HL-60 (cell line): ENCODE measurements around the gene KDM8.

Experiments
- DNase-seq, 2 experiments: peaks; one replicate each; pipeline ENCODE4 v3.0.0-alpha.2; 2010 to 2020; ENCODE audit warnings: low read depth in 1 of 2, low spot score in 1 of 2
- H3K27ac ChIP-seq: fragments of 250-450 bp; sonication (Bioruptor Pico); replicated peaks from 2 replicates; pipeline ENCODE4 v1.5.1; 2020; ENCODE audit warnings: mild to moderate bottlenecking, moderate library complexity
- H3K27me3 ChIP-seq: fragments of 250-450 bp; sonication (Bioruptor Pico); 2 replicates; pipeline ENCODE4 v1.5.1; 2021; ENCODE audit warnings: mild to moderate bottlenecking, moderate library complexity; ENCODE audit not compliant: insufficient read depth, poor library complexity, severe bottlenecking
- H3K4me3 ChIP-seq: replicated peaks from 2 replicates; pipeline ENCODE4 v1.5.1; 2011; ENCODE audit warnings: mild to moderate bottlenecking, control low read depth, low read length; ENCODE audit not compliant: insufficient read depth
- CTCF ChIP-seq: IDR thresholded peaks from one replicate; pipeline ENCODE4 v1.5.1; 2011; ENCODE audit warnings: low read length, control low read depth, inconsistent platforms; ENCODE audit not compliant: insufficient read depth
- GABPA ChIP-seq: IDR thresholded peaks from 2 replicates; pipeline ENCODE4 v1.6.1; 2012; ENCODE audit warnings: low read depth
- POLR2AphosphoS5 ChIP-seq: IDR thresholded peaks from 2 replicates; pipeline ENCODE4 v1.6.1; 2012; ENCODE audit warnings: low read depth
- SPI1 ChIP-seq: IDR thresholded peaks from 2 replicates; pipeline ENCODE4 v1.6.1; 2012; ENCODE audit warnings: low read depth, mild to moderate bottlenecking, borderline replicate concordance
- TF ChIP-seq, protein P1 (sequence below): IDR thresholded peaks from 2 replicates; pipeline ENCODE4 v1.6.1; 2012; ENCODE audit warnings: low read depth; ENCODE audit not compliant: insufficient replicate concordance

KDM8 gene

DNA sequence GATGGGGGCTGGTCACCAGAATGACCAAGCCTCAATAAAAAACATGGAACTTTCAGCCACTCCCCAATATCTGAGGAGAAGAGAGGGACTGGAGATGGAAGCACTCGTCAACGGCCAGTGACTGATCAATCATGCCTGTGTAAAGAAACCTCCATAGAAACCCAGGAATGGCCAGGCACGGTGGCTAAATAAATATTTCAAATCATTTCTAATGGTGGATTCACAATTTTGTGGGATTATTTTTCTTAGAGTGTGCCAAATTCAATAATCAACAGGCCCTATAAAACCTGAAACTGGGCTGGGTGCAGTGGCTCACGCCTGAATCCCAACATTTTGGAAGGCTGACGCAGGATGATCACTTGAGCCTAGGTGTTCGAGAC lies 48.9 kb downstream of the KDM8 start:
- DNase-seq = no peak
- Histone ChIP-seq H3K4me3 (no peak overlapping the region), H3K27ac (no peak overlapping the region), H3K27me3 (no peaks in the 10 kb centered on the region)
- TF ChIP-seq GABPA (no peak), SPI1 (no peak), POLR2AphosphoS5 (no peak), CTCF (no peak)
- TF ChIP-seq, protein P1, sequence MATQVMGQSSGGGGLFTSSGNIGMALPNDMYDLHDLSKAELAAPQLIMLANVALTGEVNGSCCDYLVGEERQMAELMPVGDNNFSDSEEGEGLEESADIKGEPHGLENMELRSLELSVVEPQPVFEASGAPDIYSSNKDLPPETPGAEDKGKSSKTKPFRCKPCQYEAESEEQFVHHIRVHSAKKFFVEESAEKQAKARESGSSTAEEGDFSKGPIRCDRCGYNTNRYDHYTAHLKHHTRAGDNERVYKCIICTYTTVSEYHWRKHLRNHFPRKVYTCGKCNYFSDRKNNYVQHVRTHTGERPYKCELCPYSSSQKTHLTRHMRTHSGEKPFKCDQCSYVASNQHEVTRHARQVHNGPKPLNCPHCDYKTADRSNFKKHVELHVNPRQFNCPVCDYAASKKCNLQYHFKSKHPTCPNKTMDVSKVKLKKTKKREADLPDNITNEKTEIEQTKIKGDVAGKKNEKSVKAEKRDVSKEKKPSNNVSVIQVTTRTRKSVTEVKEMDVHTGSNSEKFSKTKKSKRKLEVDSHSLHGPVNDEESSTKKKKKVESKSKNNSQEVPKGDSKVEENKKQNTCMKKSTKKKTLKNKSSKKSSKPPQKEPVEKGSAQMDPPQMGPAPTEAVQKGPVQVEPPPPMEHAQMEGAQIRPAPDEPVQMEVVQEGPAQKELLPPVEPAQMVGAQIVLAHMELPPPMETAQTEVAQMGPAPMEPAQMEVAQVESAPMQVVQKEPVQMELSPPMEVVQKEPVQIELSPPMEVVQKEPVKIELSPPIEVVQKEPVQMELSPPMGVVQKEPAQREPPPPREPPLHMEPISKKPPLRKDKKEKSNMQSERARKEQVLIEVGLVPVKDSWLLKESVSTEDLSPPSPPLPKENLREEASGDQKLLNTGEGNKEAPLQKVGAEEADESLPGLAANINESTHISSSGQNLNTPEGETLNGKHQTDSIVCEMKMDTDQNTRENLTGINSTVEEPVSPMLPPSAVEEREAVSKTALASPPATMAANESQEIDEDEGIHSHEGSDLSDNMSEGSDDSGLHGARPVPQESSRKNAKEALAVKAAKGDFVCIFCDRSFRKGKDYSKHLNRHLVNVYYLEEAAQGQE = no peak

GRCh38 chr16:27253526-27253930 lies 50.2 kb downstream of the KDM8 start:
- TF ChIP-seq, protein P1 = no peak
- TF ChIP-seq GABPA (no peak), POLR2AphosphoS5 (no peak), SPI1 (no peak), CTCF (no peak)
- no peak for DNase-seq
- Histone ChIP-seq H3K27ac (no peak overlapping the region), H3K27me3 (no peaks in the 10 kb centered on the region), H3K4me3 (no peak overlapping the region)

DNA sequence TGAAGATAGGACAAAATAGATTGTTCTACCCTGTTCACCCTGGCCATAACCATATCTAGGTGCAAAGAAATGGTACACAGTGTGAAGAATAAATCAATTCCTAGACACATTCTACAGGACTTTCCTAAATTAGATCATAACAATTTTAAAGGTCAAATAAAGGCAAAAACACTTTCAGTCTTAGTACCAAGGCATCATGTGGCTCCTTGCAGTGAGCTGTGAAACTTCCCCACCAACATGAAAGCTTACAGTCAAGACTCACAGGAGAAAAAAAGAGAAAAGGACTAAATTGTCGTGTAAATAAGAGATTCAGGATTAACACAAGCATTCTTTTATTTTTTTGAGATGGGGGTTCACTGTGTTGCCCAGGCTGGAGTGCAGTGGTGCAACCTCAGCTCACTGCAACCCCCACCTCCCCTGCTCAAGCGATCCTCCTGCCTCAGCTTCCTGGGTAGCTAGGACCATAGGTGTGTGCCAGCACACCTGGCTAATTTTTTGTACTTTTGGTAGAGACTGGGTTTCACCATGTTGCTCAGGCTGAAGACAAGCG lies 51.0 kb downstream of the KDM8 start:
- Histone ChIP-seq H3K27ac (no peak overlapping the region), H3K27me3 (no peaks in the 10 kb centered on the region), H3K4me3 (no peak overlapping the region)
- no peak for DNase-seq
- no peak for TF ChIP-seq POLR2AphosphoS5
- no peak for TF ChIP-seq SPI1
- no peak for TF ChIP-seq CTCF
- TF ChIP-seq, protein P1 = no peak
- no peak for TF ChIP-seq GABPA
